Measurements from ENCODE around the gene GLI2.

The GLI2 gene

DNA sequence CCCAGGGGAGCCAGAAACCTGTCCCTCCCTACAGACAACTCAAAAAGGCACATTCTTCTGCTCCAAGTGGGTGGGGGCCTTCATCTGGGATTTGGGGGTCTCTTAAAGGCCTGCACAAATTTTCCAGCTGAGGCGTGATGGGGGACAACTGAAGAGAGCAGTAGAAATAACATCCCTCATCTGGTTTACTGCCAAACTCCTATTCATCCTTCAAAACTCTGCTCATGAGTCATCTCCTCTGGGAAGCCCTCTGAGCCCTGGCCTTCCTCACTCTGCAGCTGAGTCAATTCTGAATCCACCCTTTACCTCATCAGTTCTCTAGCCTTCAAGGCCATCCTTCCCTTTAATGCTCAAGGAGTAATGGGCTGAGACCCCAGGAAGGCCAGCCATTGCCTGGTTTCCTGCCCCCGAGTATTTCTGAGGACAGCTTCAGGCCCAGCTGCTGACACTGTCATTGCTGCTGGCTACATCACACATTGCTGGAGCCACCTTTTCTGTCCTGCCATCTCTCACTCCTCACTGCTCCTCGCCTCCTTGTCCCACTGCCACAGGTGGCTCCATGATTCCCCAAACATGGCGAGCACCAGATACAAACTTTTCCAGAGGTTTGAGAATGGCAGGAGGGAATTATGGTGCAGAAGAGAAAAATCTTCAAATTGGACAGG, 32.2 kb upstream of the GLI2 start:
- DNase-seq (ENCODE audit: insufficient read length, low spot score) (peak; percentile 88), FAIRE-seq (peak; percentile 93)
- no peak for TF ChIP-seq POLR2A (IDR thresholded peaks at IDR 0.05; ENCODE audit: low read depth, low read length)

DNA sequence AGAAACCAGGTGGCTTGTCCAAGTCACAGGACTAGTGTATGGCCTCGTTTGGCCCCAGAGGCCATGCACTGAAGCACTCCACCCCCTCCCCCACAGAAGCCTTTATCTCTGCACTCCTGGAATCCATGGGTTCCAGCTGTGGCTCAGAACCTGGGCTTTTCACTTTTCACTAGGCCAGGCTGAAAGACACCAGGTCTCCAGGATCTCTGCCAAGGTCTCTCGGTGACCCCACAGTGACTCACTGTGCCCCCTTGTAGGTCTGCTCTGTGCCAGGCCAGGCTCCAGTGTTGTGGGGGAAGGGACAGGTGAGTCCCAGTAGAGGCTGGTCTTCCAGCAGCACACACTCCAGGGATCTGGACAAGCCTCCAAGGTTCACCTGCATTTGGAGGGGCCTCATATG, 31.0 kb upstream of the GLI2 start:
- no peak for TF ChIP-seq POLR2A (IDR thresholded peaks at IDR 0.05; ENCODE audit: low read depth, low read length)
- DNase-seq (ENCODE audit: insufficient read length, low spot score) (no peak), FAIRE-seq (no peak)

DNA sequence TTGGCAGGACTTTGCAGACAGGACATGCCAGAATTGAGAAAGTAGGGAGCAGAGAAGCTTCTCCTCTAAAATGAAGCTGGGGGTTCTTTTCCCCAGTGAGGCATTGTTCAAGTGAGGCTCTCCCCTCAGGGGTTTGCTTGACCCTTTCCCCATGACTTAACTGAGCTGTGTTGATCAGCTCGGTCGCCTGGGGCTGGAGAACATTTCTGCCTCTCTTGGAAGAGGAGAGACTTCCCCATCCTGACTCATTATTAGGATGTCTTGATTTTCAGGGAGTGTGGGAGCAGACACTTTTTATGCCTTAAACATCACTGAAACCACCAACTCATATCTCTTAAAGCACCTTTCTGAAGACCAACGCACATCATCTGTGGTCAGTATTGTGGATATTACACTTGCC, 27.9 kb upstream of the GLI2 start:
- no peak for FAIRE-seq
- no peak for TF ChIP-seq POLR2A (IDR thresholded peaks at IDR 0.05; ENCODE audit: low read depth, low read length)
- DNase-seq (ENCODE audit: insufficient read length, low spot score): no peak

DNA sequence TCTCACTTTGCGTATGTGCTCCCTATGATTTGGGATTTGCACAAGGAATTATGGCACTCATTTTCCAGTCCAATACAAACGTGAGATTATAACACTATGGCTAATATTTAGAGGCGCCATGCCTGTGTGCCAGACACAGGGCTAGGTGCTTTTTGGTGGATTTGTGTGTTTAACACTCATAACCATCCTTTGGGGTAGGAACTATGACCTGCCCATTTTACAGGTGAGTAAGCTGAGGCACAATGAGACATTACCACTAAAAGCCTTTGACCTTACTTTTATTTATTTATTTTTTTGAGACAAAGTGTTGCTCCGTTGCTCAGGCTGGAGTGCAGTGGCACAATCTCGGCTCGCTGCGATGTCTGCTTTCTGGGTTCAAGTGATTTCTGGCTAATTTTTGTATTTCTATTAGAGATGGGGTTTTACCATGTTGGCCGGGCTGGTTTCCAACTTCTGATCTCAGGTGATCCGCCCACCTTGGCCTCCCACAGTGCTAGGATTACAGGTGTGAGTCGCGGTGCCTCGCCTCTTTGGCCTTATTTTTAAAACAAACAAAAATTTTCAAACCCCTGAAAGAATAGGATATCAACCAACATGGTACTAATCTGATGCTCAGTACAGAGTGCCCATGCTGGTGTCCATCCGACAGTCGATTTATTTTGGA, 26.6 kb upstream of the GLI2 start:
- no peak for FAIRE-seq
- no peak for TF ChIP-seq POLR2A (IDR thresholded peaks at IDR 0.05; ENCODE audit: low read depth, low read length)
- no peak for DNase-seq (ENCODE audit: insufficient read length, low spot score)

DNA sequence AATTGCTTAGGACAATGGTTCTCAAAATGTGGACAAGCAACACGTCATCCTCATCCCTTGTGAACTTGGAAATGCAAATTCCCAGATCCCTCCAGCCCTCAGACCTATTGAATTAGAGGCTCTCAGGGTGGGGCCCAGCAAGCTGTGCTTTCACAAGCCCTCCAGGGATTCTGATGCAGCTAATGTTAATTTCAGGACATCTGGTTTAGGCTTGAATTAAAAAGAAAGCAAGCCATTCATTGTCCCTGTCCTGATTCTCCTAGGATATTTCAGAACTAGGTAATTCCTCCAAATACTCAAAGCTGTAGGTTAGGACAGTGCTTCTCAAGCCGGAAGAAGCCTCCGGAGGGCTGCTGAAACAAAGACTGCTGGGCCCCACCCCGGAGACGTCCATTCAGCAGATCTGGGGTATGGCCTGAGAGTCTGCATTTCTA, 26.0 kb upstream of the GLI2 start:
- no peak for TF ChIP-seq POLR2A (IDR thresholded peaks at IDR 0.05; ENCODE audit: low read depth, low read length)
- FAIRE-seq (no peak), DNase-seq (ENCODE audit: insufficient read length, low spot score) (no peak)

DNA sequence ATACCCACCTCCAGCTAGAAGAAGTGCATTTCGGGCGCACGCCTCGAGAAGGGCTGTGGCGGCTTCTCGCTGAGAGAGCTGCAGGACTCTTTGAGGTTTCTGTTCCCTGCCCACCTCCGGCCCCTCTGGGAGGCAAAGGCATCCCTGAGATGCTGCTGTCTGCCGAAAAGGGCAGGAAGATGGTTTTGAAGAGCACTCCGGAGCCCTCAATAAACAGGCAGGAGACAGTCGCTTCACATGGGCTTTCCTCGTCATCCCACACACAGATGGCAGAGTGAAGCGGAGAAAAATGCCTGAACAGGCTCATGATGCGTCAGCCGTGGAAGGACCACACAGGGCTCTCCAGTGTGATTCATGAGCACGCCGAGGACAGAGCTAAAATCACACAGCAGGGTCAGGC, 25.4 kb upstream of the GLI2 start:
- no peak for TF ChIP-seq POLR2A (IDR thresholded peaks at IDR 0.05; ENCODE audit: low read depth, low read length)
- no peak for DNase-seq (ENCODE audit: insufficient read length, low spot score)
- FAIRE-seq: no peak

DNA sequence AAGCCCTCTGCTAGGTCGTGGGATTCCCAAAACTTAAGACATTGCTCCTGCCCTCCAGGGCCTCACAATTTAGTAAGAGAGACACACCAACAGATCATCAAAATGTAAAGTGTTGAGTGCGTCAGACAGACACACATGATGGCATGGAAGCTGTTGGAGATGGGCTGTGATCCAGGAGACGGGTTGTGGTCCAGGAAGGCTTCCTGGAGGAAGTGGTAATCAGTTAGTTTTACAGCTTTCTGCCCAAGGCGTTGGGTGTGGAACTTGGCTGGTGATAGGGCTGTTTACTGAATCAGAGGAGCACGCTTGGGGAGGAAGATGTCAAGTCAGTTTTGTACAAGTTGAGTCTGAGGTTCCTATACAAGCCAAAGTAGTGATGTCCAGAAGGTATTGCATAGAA, 24.0 kb upstream of the GLI2 start:
- no peak for DNase-seq (ENCODE audit: insufficient read length, low spot score)
- no peak for TF ChIP-seq POLR2A (IDR thresholded peaks at IDR 0.05; ENCODE audit: low read depth, low read length)
- no peak for FAIRE-seq

DNA sequence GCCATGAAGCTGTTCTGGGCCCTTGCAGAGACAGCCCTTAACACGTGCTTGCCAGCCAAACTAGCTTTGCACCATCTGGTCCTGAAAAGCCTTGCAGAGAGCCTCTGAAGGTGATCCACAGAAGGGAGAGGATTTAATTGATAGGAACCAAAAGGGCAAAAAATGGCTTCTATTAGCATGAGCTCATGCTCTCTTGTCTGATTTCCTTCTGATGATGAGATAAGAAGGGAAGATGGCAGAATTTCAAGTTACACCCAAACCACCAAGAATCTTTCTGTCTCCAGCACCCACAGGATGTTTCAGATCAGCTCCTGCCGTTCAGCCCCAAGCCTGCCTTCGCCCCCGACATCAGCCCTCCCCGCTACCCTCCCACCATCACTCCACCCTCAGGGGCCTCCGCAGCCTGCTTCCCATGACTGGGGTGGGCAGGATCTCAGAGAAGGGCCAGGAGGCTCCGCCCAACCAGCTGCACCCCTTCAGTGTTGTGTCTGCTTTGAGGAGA, 23.4 kb upstream of the GLI2 start:
- DNase-seq (ENCODE audit: insufficient read length, low spot score) (no peak), FAIRE-seq (no peak)
- TF ChIP-seq POLR2A (IDR thresholded peaks at IDR 0.05; ENCODE audit: low read depth, low read length): no peak

DNA sequence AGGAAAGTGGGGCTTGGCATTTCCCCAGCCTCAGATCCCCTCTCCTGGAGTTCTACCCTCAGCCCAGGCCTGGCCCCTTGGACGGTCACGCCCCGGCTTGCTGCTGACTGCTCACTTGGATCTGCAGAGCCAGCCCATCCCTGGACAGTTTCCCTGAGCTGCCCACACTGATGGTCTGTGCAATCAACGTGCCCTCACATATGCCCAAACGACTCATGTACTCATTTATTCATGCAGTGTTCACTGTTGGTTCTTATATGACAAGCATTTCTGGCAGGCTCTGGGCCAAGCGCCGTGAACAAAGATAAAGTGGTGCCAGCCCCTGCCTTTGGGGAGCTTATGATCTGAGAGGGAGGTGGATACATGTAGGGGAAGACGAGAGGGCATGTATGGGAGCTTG, 20.3 kb upstream of the GLI2 start:
- no peak for FAIRE-seq
- no peak for DNase-seq (ENCODE audit: insufficient read length, low spot score)
- no peak for TF ChIP-seq POLR2A (IDR thresholded peaks at IDR 0.05; ENCODE audit: low read depth, low read length)

DNA sequence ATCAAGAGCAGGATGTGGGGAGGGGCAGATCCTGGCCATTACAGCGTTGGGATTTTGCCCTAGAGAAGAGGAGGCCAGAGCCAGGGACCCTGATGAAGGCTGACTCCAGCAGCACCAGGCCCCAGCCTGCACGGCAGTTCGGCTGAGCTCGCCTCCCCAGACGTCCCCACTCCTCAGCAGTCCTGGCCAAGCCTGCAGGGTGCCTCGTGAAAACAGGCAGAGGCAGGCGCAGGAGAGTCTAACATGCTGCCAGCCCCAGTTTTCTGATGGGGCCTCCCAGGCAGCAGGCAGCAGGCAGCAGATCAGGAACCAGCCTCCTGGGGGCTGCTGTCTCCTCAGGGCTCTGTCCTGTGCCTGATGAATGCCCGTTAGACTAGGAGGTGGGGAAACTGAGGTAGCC, 19.7 kb upstream of the GLI2 start:
- FAIRE-seq (no peak), DNase-seq (ENCODE audit: insufficient read length, low spot score) (no peak)
- TF ChIP-seq POLR2A (IDR thresholded peaks at IDR 0.05; ENCODE audit: low read depth, low read length): no peak

DNA sequence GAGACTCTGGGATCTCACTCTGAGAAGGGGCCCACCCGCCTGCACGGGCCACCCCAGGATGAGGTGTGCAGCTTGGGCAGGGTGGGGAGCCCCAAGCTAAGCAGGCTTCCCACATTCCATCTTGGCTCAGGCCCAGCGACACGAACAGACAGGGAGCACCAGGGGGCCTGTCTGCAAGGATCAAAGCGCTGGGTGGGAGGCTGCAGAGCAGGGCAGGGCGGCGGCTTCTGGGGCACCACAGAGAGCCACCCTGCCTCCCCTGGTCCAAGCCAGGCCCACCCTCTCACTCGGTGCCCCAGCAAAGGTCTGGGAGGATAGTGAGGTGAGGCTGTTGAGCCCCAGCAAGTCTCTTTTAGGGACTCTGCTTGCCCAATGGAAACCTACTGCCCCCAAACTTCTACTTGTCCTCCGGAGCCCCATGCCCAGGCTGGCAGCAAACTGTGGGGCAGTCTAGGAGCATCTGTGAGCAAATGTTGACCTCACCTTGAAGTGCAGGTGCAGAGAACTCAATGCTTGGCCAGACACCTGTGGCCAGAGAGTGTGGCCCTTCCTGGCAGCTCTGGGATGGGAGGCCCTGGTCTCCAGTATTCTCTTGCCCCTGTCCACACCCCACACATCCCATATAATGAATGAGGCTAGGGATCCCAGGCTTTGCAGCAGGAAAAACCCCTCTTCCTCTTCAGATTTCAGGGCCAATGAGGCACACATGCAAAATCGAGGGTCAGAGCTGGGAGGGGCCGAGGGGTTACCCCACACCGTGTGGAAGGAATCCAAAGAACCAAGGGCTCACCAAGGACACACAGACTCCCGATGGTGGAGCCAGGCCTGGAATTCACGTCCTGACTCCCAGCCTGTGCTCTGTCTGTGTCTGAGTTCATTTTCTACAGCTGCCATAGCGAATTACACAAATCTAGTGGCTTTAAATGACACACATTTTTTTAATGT, 18.8 kb upstream of the GLI2 start:
- DNase-seq (ENCODE audit: insufficient read length, low spot score) (no peak), FAIRE-seq (no peak)
- TF ChIP-seq POLR2A (IDR thresholded peaks at IDR 0.05; ENCODE audit: low read depth, low read length): no peak

DNA sequence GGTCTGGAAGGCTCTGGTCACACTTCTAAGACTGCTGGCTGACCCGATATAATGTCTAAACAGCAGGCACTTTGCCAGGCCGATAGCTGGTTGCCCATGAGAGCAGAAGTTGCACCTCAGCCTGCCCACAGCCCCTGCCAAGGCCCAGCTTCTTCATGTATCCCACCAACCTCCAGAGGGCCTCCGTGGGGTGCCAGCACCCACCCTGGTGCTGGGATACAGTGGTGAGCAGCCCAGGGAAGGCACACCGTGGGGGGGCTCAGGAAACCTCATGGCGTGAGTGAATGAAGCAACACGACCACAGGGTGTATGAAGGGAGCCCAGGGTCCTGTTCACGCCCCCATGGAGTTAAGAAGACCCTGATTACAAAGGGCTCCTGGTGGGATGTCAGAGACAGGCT, 16.2 kb upstream of the GLI2 start:
- TF ChIP-seq POLR2A (IDR thresholded peaks at IDR 0.05; ENCODE audit: low read depth, low read length): no peak
- DNase-seq (ENCODE audit: insufficient read length, low spot score) (no peak), FAIRE-seq (no peak)

DNA sequence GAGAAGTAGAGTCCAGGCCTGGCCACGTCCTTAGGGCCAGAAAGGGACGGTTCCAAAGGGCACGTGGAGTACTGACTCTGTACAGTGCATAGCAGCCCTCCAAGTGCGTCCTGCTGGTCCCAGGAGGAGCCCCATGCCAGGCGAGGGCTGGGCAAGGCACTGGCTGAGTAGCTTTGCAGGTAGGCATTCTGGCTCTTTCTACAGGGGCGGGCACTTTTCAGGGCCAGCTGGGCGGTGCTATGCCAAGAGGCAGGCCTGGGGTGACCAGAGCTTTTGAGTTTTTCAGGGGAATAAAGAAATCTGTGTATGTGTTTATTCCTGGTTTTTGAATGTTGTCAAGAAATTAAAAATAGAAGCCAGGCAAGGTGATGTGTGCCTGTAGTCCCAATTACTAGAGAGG, 15.4 kb upstream of the GLI2 start:
- no peak for FAIRE-seq
- DNase-seq (ENCODE audit: insufficient read length, low spot score): no peak
- no peak for TF ChIP-seq POLR2A (IDR thresholded peaks at IDR 0.05; ENCODE audit: low read depth, low read length)

DNA sequence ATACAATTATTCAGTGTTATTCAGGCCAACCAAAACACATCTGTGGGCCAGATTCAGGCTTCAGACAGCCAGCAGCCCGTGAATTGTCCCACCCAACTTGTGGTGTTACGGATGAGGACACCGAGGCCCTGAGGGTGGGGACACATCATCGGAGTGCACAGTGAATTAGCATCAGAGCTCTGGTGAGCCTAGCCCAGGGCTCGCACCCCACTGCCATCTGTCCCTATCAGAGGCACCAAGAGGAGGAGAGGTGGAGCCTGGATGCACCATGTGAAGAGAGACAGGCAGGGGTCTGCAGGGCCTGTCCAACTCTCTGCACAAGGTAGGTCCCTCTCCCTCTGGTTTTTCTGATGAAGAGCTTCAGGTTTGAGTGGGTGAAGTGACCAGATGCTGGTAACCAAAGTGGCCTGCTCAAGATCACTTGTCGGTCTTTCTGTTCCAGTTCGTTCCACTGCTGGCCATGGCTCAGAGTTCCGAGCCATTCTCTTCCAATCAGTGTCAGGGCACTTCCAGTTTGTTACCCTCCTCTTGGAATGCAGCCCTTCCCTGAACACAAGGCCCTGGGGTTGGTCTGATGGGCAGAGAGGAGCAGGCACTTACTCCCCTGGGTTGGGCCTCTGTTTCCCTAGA, 14.8 kb upstream of the GLI2 start:
- no peak for DNase-seq (ENCODE audit: insufficient read length, low spot score)
- no peak for FAIRE-seq
- no peak for TF ChIP-seq POLR2A (IDR thresholded peaks at IDR 0.05; ENCODE audit: low read depth, low read length)

Data from H54 (cell line).